ENCODE results near the gene THOC3.
"Not testable (repeated sequence)": the region's sequence is repeated elsewhere in the genome, so short reads cannot be mapped to it uniquely, and the experiment has no call there.

DNA sequence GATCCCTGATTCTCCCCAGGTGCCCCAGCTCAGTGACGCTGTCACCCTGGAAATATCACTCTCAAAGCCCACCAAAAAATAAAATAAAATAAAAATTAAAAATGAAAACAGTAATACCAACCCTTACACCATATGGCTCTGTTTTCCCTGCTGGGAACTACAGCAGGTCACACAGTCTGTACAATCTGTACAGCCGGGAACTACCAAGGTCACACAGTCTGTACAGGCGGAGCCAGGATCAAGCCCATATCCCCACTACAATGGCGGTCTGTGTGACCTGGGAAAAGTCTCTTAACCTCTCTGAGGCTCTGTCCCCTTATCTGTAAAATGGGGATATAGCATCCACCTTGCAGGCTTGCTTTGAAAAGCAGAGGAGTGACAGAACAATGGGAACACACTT lies 29.4 kb upstream of the THOC3 start:
- TF ChIP-seq, protein P1, sequence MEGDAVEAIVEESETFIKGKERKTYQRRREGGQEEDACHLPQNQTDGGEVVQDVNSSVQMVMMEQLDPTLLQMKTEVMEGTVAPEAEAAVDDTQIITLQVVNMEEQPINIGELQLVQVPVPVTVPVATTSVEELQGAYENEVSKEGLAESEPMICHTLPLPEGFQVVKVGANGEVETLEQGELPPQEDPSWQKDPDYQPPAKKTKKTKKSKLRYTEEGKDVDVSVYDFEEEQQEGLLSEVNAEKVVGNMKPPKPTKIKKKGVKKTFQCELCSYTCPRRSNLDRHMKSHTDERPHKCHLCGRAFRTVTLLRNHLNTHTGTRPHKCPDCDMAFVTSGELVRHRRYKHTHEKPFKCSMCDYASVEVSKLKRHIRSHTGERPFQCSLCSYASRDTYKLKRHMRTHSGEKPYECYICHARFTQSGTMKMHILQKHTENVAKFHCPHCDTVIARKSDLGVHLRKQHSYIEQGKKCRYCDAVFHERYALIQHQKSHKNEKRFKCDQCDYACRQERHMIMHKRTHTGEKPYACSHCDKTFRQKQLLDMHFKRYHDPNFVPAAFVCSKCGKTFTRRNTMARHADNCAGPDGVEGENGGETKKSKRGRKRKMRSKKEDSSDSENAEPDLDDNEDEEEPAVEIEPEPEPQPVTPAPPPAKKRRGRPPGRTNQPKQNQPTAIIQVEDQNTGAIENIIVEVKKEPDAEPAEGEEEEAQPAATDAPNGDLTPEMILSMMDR (IDR thresholded peaks at IDR 0.05; ENCODE audit: low read depth, low read length, poor library complexity, severe bottlenecking) = not testable (repeated sequence)
- TF ChIP-seq EZH2phosphoT487 (IDR thresholded peaks at IDR 0.05; ENCODE audit: borderline replicate concordance, low read length) = not testable (repeated sequence)

Measured in DOHH2 (cell line).